Endothelial cell of hepatic sinusoid (primary cell): ENCODE measurements around the gene ULK2.
"Not testable (repeated sequence)": the region's sequence is repeated elsewhere in the genome, so short reads cannot be mapped to it uniquely, and the experiment has no call there.

Experiments
- in situ Hi-C: cut with HindIII; loops from 2 replicates; pipeline ENCODE4 v1.10.0; 2017; ENCODE audit warnings: low sequenced_read_pairs

The ULK2 gene

GRCh38 chr17:19867329-19868078, at the start of gene ULK2:
TSS of gene ULK2 (minus strand) at chr17:19867936. CDS start at chr17:19867417, 519 bp downstream.
- in situ Hi-C loops, result no loop called here

GRCh38 chr17:19915245-19915978, 47.7 kb upstream of the ULK2 start:
- in situ Hi-C loops, result no loop called here

GRCh38 chr17:19911033-19911432, 43.3 kb upstream of the ULK2 start:
- in situ Hi-C loops, result no loop called here

GRCh38 chr17:19909139-19909538, 41.4 kb upstream of the ULK2 start:
- in situ Hi-C loops, result no loop called here

- in situ Hi-C loops, result no loop called here
Measured at GRCh38 chr17:19905502-19905901, 37.8 kb upstream of the ULK2 start.

GRCh38 chr17:19904924-19905323, 37.2 kb upstream of the ULK2 start:
- in situ Hi-C loops, result no loop called here

- in situ Hi-C loops, result no loop called here
Measured at GRCh38 chr17:19904412-19904811, 36.7 kb upstream of the ULK2 start.

GRCh38 chr17:19900809-19901208, 33.1 kb upstream of the ULK2 start:
- in situ Hi-C loops, result no loop called here

- in situ Hi-C loops, result no loop called here
Measured at GRCh38 chr17:19897903-19898302, 30.2 kb upstream of the ULK2 start.

- in situ Hi-C loops, result no loop called here
Measured at GRCh38 chr17:19897090-19897837, 29.5 kb upstream of the ULK2 start.

- in situ Hi-C loops, result no loop called here
Measured at GRCh38 chr17:19896679-19897078, 28.9 kb upstream of the ULK2 start.

- in situ Hi-C loops, result not testable (repeated sequence)
Measured at GRCh38 chr17:19890554-19890953, 22.8 kb upstream of the ULK2 start.

GRCh38 chr17:19890001-19890400, 22.3 kb upstream of the ULK2 start:
- in situ Hi-C loops, result not testable (repeated sequence)

GRCh38 chr17:19886116-19886515, 18.4 kb upstream of the ULK2 start:
- in situ Hi-C loops, result no loop called here

- in situ Hi-C loops, result no loop called here
Measured at GRCh38 chr17:19883537-19884215, 15.9 kb upstream of the ULK2 start.

GRCh38 chr17:19880393-19880792, 12.7 kb upstream of the ULK2 start:
- in situ Hi-C loops, result no loop called here

GRCh38 chr17:19877364-19877945, 9.7 kb upstream of the ULK2 start:
- in situ Hi-C loops, result no loop called here

GRCh38 chr17:19876529-19877161, 8.9 kb upstream of the ULK2 start:
- in situ Hi-C loops, result no loop called here

GRCh38 chr17:19874256-19874655, 6.5 kb upstream of the ULK2 start:
- in situ Hi-C loops, result no loop called here

- in situ Hi-C loops, result no loop called here
Measured at GRCh38 chr17:19873346-19873745, 5.6 kb upstream of the ULK2 start.
